Measurements from ENCODE around the gene DAPK1.

The DAPK1 gene

GRCh38 chr9:87510252-87510683 is 12.6 kb downstream of the DAPK1 start:
- Histone ChIP-seq H3K79me2 (ENCODE audit: control insufficient read depth, low read length) (no peaks in the 10 kb centered on the region), H3K36me3 (ENCODE audit: control insufficient read depth, low read length) (no peaks in the 10 kb centered on the region), H3K27ac (ENCODE audit: low read depth, low read length) (no peak overlapping the region), H3K9me2 (replicated peaks; ENCODE audit: control insufficient read depth, low read length) (no peaks in the 10 kb centered on the region), H4K20me1 (ENCODE audit: control insufficient read depth, insufficient read depth, low read depth, low read length) (no peaks in the 10 kb centered on the region), H3K27me3 (ENCODE audit: control insufficient read depth, low read length) (no peaks in the 10 kb centered on the region), H3K4me1 (ENCODE audit: control insufficient read depth, low read length) (no peaks in the 10 kb centered on the region), H3F3A (ENCODE audit: control insufficient read depth, insufficient read depth) (no peaks in the 10 kb centered on the region), H3K4me3 (ENCODE audit: low read length) (no peak overlapping the region), H3K4me2 (ENCODE audit: low read length) (no peak overlapping the region), H3K9me3 (ENCODE audit: control insufficient read depth, insufficient read depth, low read length) (no peaks in the 10 kb centered on the region; the same call in 1 of the 2 replicates)
- TF ChIP-seq CTCF (IDR thresholded peaks at IDR 0.05; ENCODE audit: low read depth, low read length, poor library complexity, severe bottlenecking) = no peak
- TF ChIP-seq EZH2phosphoT487 (IDR thresholded peaks at IDR 0.05; ENCODE audit: borderline replicate concordance, low read length) = no peak

- H3K4me1 ChIP-seq (ENCODE audit: control insufficient read depth, low read length) = no peaks in the 10 kb centered on the region
- H3F3A ChIP-seq (ENCODE audit: control insufficient read depth, insufficient read depth) = no peaks in the 10 kb centered on the region
- no peaks in the 10 kb centered on the region for H3K36me3 ChIP-seq (ENCODE audit: control insufficient read depth, low read length)
- no peak overlapping the region for H3K4me2 ChIP-seq (ENCODE audit: low read length)
- no peaks in the 10 kb centered on the region; the same call in 1 of the 2 replicates for H3K9me3 ChIP-seq (ENCODE audit: control insufficient read depth, insufficient read depth, low read length)
- no peaks in the 10 kb centered on the region for H3K9me2 ChIP-seq (replicated peaks; ENCODE audit: control insufficient read depth, low read length)
- no peak overlapping the region for H3K27ac ChIP-seq (ENCODE audit: low read depth, low read length)
- H4K20me1 ChIP-seq (ENCODE audit: control insufficient read depth, insufficient read depth, low read depth, low read length) = no peaks in the 10 kb centered on the region
- H3K27me3 ChIP-seq (ENCODE audit: control insufficient read depth, low read length) = no peaks in the 10 kb centered on the region
- no peak for TF ChIP-seq CTCF (IDR thresholded peaks at IDR 0.05; ENCODE audit: low read depth, low read length, poor library complexity, severe bottlenecking)
- no peaks in the 10 kb centered on the region for H3K79me2 ChIP-seq (ENCODE audit: control insufficient read depth, low read length)
- no peak overlapping the region for H3K4me3 ChIP-seq (ENCODE audit: low read length)
Measured at GRCh38 chr9:87512311-87512710, 14.6 kb downstream of the DAPK1 start.

- Histone ChIP-seq H3K4me1 (ENCODE audit: control insufficient read depth, low read length) (no peaks in the 10 kb centered on the region), H3K4me3 (ENCODE audit: low read length) (no peak overlapping the region), H3K27me3 (ENCODE audit: control insufficient read depth, low read length) (no peaks in the 10 kb centered on the region), H3K4me2 (ENCODE audit: low read length) (no peak overlapping the region), H3K27ac (ENCODE audit: low read depth, low read length) (no peak overlapping the region), H3K79me2 (ENCODE audit: control insufficient read depth, low read length) (no peaks in the 10 kb centered on the region), H3K9me3 (ENCODE audit: control insufficient read depth, insufficient read depth, low read length) (no peaks in the 10 kb centered on the region; the same call in 1 of the 2 replicates), H3F3A (ENCODE audit: control insufficient read depth, insufficient read depth) (no peaks in the 10 kb centered on the region), H3K36me3 (ENCODE audit: control insufficient read depth, low read length) (no peaks in the 10 kb centered on the region), H3K9me2 (replicated peaks; ENCODE audit: control insufficient read depth, low read length) (no peaks in the 10 kb centered on the region), H4K20me1 (ENCODE audit: control insufficient read depth, insufficient read depth, low read depth, low read length) (no peaks in the 10 kb centered on the region)
- TF ChIP-seq EZH2phosphoT487 (IDR thresholded peaks at IDR 0.05; ENCODE audit: borderline replicate concordance, low read length) (no peak), CTCF (IDR thresholded peaks at IDR 0.05; ENCODE audit: low read depth, low read length, poor library complexity, severe bottlenecking) (no peak)
Measured at GRCh38 chr9:87513161-87513560, 15.5 kb downstream of the DAPK1 start.
